Liver (tissue), 3 donors: ENCODE results near the gene CD9.

Source experiments
- ATF3 ChIP-seq: IDR thresholded peaks from 2 replicates; pipeline ENCODE4 v1.6.1; 2016; ENCODE audit warnings: antibody characterized with exemption
- CTCF ChIP-seq: fragments of 150-350 bp; IDR thresholded peaks from 2 replicates; pipeline ENCODE4 v1.5.1; 2017; ENCODE audit warnings: improper control_type of control experiment, low read depth, low read length; ENCODE audit not compliant: missing input control
- JUND ChIP-seq, 2 donors: IDR thresholded peaks; 2 replicates each; pipeline ENCODE4 v1.6.1; 2016; ENCODE audit warnings: antibody characterized with exemption in 2 of 2
- REST ChIP-seq: IDR thresholded peaks from 2 replicates; pipeline ENCODE4 v1.6.1; 2016; ENCODE audit warnings: antibody characterized with exemption, mild to moderate bottlenecking
- YY1 ChIP-seq: IDR thresholded peaks from 2 replicates; pipeline ENCODE4 v1.6.1; 2016; ENCODE audit warnings: antibody characterized with exemption, mild to moderate bottlenecking
- donor health status: healthy.
- donor health status: healthy.

GRCh38 chr12:6241495-6241894, 41.3 kb downstream of the CD9 start:
- TF ChIP-seq CTCF (no peak), ATF3 (no peak), REST (no peak), YY1 (no peak), JUND (IDR thresholded peaks at IDR 0.05) (no peak)
